B cell (primary cell): ENCODE data around the gene FAF2.

ENCODE experiments used
- CTCF ChIP-seq: fragments of 200-600 bp; IDR thresholded peaks from one replicate; pipeline ENCODE4 v1.8.0; 2022; ENCODE audit warnings: antibody characterized with exemption, mild to moderate bottlenecking
- EZH2 ChIP-seq: IDR thresholded peaks from 2 replicates; pipeline ENCODE4 v1.6.1; 2012; ENCODE audit warnings: borderline replicate concordance, low read depth, mild to moderate bottlenecking, moderate library complexity, low read length; ENCODE audit not compliant: insufficient read depth, poor library complexity, severe bottlenecking

GRCh38 chr5:176530393-176530982 is 82.3 kb downstream of the FAF2 start:
- TF ChIP-seq CTCF, result no peak
- no peak for TF ChIP-seq EZH2
